ENCODE data around the gene GABBR2. TPM values are rescaled to one million over a fixed set of nuclear protein-coding genes. Genes with fewer than 3 reads are reported as not detected.
"Not testable (repeated sequence)": the region's sequence is repeated elsewhere in the genome, so short reads cannot be mapped to it uniquely, and the experiment has no call there.

The GABBR2 gene
- total RNA-seq, 1 donor from 2014 or later: 116 TPM

- no peak overlapping the region for H3K4me3 Mint-ChIP-seq (ENCODE audit: unreplicated experiment)
- peaks cover 34% of the 10 kb centered on the region for H3K4me1 Mint-ChIP-seq (ENCODE audit: low read depth, unreplicated experiment)
- H3K27ac Mint-ChIP-seq (ENCODE audit: unreplicated experiment): no peak overlapping the region
- H3K36me3 Mint-ChIP-seq (ENCODE audit: unreplicated experiment): no peaks in the 10 kb centered on the region
- peaks cover 6% of the 10 kb centered on the region for H3K9me3 Mint-ChIP-seq (ENCODE audit: unreplicated experiment)
- TF ChIP-seq CTCF (IDR thresholded peaks at IDR 0.05; ENCODE audit: partially characterized antibody, unreplicated experiment): no peak
- peaks cover 3% of the 10 kb centered on the region for H3K27me3 Mint-ChIP-seq (ENCODE audit: unreplicated experiment)
- DNase-seq: no peak
Observed at GRCh38 chr9:98517761-98518160, 191.0 kb downstream of the GABBR2 start.

DNA sequence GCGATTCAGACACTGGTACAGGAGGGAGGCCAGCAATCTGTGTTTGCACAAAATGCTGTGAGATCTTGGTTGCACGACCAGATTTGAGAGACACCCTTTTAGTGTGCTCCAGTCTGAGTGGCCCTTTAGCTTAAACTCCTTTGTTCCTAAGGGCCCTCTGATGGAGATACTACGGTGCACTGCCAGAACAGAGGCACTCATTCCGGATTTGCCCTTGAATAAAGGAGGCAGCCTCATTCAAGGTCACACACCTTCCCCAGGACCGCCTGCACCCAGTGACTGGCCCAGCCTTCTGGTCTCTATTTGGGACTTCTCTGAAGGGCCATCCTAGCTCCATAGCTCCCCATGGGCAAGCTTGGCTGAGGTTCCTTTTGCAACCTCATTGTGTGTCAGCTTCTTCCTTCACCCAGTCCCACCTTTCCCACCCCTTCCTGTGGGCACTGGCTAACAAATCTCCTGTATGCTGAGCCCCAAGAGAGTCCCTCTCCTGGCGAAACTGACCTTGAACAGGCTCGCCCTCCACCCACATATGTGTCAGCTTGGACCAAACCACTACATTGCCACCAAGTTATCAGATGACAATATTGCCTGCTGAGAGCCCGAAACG lies 191.7 kb downstream of the GABBR2 start:
- H3K4me1 Mint-ChIP-seq (ENCODE audit: low read depth, unreplicated experiment): peaks cover 31% of the 10 kb centered on the region
- no peak for DNase-seq
- H3K9me3 Mint-ChIP-seq (ENCODE audit: unreplicated experiment): peaks cover 6% of the 10 kb centered on the region
- no peak overlapping the region for H3K4me3 Mint-ChIP-seq (ENCODE audit: unreplicated experiment)
- no peak overlapping the region for H3K27ac Mint-ChIP-seq (ENCODE audit: unreplicated experiment)
- TF ChIP-seq CTCF (IDR thresholded peaks at IDR 0.05; ENCODE audit: partially characterized antibody, unreplicated experiment): no peak
- peaks cover 3% of the 10 kb centered on the region for H3K27me3 Mint-ChIP-seq (ENCODE audit: unreplicated experiment)
- no peaks in the 10 kb centered on the region for H3K36me3 Mint-ChIP-seq (ENCODE audit: unreplicated experiment)

- Mint-ChIP-seq H3K4me3 (ENCODE audit: unreplicated experiment) (no peak overlapping the region), H3K36me3 (ENCODE audit: unreplicated experiment) (no peaks in the 10 kb centered on the region), H3K4me1 (ENCODE audit: low read depth, unreplicated experiment) (peaks cover 31% of the 10 kb centered on the region), H3K9me3 (ENCODE audit: unreplicated experiment) (peaks cover 6% of the 10 kb centered on the region), H3K27me3 (ENCODE audit: unreplicated experiment) (peaks cover 3% of the 10 kb centered on the region), H3K27ac (ENCODE audit: unreplicated experiment) (no peak overlapping the region)
- DNase-seq: no peak
- TF ChIP-seq CTCF (IDR thresholded peaks at IDR 0.05; ENCODE audit: partially characterized antibody, unreplicated experiment): no peak
Observed at GRCh38 chr9:98516205-98516896, 192.4 kb downstream of the GABBR2 start.

GRCh38 chr9:98515506-98516204 lies 193.1 kb downstream of the GABBR2 start:
- H3K9me3 Mint-ChIP-seq (ENCODE audit: unreplicated experiment): peaks cover 6% of the 10 kb centered on the region
- peaks cover 3% of the 10 kb centered on the region for H3K27me3 Mint-ChIP-seq (ENCODE audit: unreplicated experiment)
- TF ChIP-seq CTCF (IDR thresholded peaks at IDR 0.05; ENCODE audit: partially characterized antibody, unreplicated experiment): no peak
- no peak for DNase-seq
- H3K4me3 Mint-ChIP-seq (ENCODE audit: unreplicated experiment): no peak overlapping the region
- no peaks in the 10 kb centered on the region for H3K36me3 Mint-ChIP-seq (ENCODE audit: unreplicated experiment)
- peaks cover 28% of the 10 kb centered on the region for H3K4me1 Mint-ChIP-seq (ENCODE audit: low read depth, unreplicated experiment)
- H3K27ac Mint-ChIP-seq (ENCODE audit: unreplicated experiment): no peak overlapping the region

- H3K9me3 Mint-ChIP-seq (ENCODE audit: unreplicated experiment): peaks cover 6% of the 10 kb centered on the region
- no peak for DNase-seq
- H3K27me3 Mint-ChIP-seq (ENCODE audit: unreplicated experiment): peaks cover 3% of the 10 kb centered on the region
- H3K4me1 Mint-ChIP-seq (ENCODE audit: low read depth, unreplicated experiment): peaks cover 20% of the 10 kb centered on the region
- TF ChIP-seq CTCF (IDR thresholded peaks at IDR 0.05; ENCODE audit: partially characterized antibody, unreplicated experiment): no peak
- no peak overlapping the region for H3K4me3 Mint-ChIP-seq (ENCODE audit: unreplicated experiment)
- H3K36me3 Mint-ChIP-seq (ENCODE audit: unreplicated experiment): no peaks in the 10 kb centered on the region
- H3K27ac Mint-ChIP-seq (ENCODE audit: unreplicated experiment): no peak overlapping the region
Observed at GRCh38 chr9:98514841-98515240, 193.9 kb downstream of the GABBR2 start.

DNA sequence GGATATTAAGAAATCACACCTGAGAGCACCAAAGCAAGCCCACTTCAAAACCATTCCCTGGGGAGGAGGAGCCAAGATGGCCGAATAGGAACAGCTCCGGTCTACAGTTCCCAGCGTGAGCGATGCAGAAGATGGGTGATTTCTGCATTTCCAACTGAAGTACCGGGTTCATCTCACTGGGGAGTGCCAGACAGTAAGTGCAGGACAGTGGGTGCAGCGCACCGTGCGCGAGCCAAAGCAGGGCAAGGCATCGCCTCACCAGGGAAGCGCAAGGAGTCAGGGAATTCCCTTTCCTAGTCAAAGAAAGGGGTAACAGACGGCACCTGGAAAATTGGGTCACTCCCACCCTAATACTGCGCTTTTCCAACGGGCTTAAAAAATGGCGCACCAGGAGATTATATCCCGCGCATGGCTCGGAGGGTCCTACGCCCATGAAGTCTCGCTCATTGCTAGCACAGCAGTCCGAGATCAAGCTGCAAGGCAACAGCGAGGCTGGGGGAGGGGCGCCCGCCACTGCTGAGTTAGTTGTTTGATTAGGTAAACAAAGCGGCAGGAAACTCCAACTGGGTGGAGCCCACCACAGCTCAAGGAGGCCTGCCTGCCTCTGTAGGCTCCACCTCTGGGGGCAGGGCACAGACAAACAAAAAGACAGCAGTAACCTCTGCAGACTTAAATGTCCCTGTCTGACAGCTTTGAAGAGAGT lies 200.4 kb downstream of the GABBR2 start:
- peaks cover 15% of the 10 kb centered on the region for H3K36me3 Mint-ChIP-seq (ENCODE audit: unreplicated experiment)
- DNase-seq; H3K4me3 Mint-ChIP-seq (ENCODE audit: unreplicated experiment); H3K27ac Mint-ChIP-seq (ENCODE audit: unreplicated experiment); H3K9me3 Mint-ChIP-seq (ENCODE audit: unreplicated experiment); H3K27me3 Mint-ChIP-seq (ENCODE audit: unreplicated experiment): not testable (repeated sequence)
- peaks cover 29% of the 10 kb centered on the region for H3K4me1 Mint-ChIP-seq (ENCODE audit: low read depth, unreplicated experiment)
